ENCODE measurements around the gene NOL6. TPM values are rescaled to one million over a fixed set of nuclear protein-coding genes. Genes with fewer than 3 reads are reported as not detected.

Gene NOL6
- total and polyA plus RNA-seq, 2 of the 8 experiments (the other 6 are each of a cell fraction or from before 2014, with no cell fraction given), result 44.0 to 55.0 TPM

DNA sequence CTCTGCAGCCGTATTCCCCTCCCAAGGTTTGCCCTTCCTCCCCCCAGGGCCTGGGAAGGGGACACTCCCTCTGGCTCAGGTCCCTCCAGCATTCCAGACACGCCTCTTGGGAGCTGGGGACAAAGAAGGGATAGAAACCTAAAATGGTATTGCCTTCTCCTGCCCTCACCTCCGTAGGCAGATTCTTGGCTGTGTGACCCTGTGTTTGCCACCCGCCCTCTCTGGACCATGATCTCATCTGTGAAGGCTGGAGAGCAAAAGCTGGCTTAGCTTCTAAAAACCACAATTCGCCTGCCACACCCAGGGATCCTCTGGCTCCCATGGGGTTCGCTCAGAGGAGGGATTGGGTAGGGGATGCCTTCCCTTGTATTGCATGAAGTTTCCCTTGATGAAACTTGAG, 34.0 kb downstream of the NOL6 start:
- no peak for FAIRE-seq
- POLR2A ChIA-PET (ENCODE audit: partially characterized antibody), result interaction anchor here (1.3 kb wide), 1 partner anchor 14 kb away, joined by 3 read pairs; no protein-coding TSS in a partner anchor
- no peak overlapping the region for H3K4me3 ChIP-seq (ENCODE audit: extremely low read depth in 1 of 4, insufficient read depth in 2 of 4, low read depth in 3 of 4, low read length in 4 of 4)
- no peak for DNase-seq (ENCODE audit: low read depth in 1 of 2, low spot score in 2 of 2)
- 0 out of 2 replicates have a peak overlapping the region, but pooled peaks have one; percentile 65 for H2AK5ac ChIP-seq (ENCODE audit: low read depth, low read length)
- H2BK15ac ChIP-seq (ENCODE audit: low read length), result no peak overlapping the region
- H3K14ac ChIP-seq (ENCODE audit: insufficient read length), result no peak overlapping the region
- H3K4ac ChIP-seq (replicated peaks; ENCODE audit: insufficient read length, low read depth, low read length), result no peak overlapping the region
- H3K4me1 ChIP-seq (replicated peaks in 1 of 4; ENCODE audit: control insufficient read depth in 3 of 4, insufficient read depth in 4 of 4, low read length in 3 of 4), result peaks cover 0 to 14% (median 7%) of the 10 kb centered on the region in 4 experiments; a peak in 3 of 7 replicates
- H4K20me1 ChIP-seq (replicated peaks in 1 of 2; ENCODE audit: control insufficient read depth in 1 of 2, insufficient read depth in 2 of 2, low read length in 2 of 2), result no peaks in the 10 kb centered on the region
- CTCF ChIA-PET (ENCODE audit: partially characterized antibody), result interaction anchor here (1.2 to 9.1 kb wide), 5 partner anchors 12 to 58 kb away, joined by 3 to 63 read pairs (median 6); no protein-coding TSS in a partner anchor
- H4K5ac ChIP-seq (ENCODE audit: insufficient read length, low read depth, low read length), result no peak overlapping the region
- no peak overlapping the region for H2BK12ac ChIP-seq (ENCODE audit: low read depth, low read length)
- no peak overlapping the region for H3K18ac ChIP-seq (ENCODE audit: extremely low read depth, low read length)
- no peak overlapping the region for H3K4me2 ChIP-seq (ENCODE audit: insufficient read depth in 1 of 2, low read depth in 2 of 2, low read length in 2 of 2)
- no peak overlapping the region for H2BK120ac ChIP-seq (replicated peaks; ENCODE audit: low read depth, low read length)
- H3K56ac ChIP-seq (replicated peaks; ENCODE audit: insufficient read length, low read depth, low read length), result no peak overlapping the region
- H3K79me2 ChIP-seq (ENCODE audit: control insufficient read depth in 1 of 2, insufficient read depth in 2 of 2, low read length in 2 of 2), result no peaks in the 10 kb centered on the region
- no peak for TF ChIP-seq CREB1 (IDR thresholded peaks at IDR 0.05)
- TF ChIP-seq FOSL1 (IDR thresholded peaks at IDR 0.05; ENCODE audit: insufficient read depth, low read depth, low read length), result no peak
- TF ChIP-seq EGR1 (IDR thresholded peaks at IDR 0.05; ENCODE audit: borderline replicate concordance, low read depth, low read length), result no peak
- no peak for TF ChIP-seq NRF1 (IDR thresholded peaks at IDR 0.05; ENCODE audit: low read depth, low read length)
- no peak for TF ChIP-seq PHF8 (conservative IDR thresholded peaks at IDR 0.05; ENCODE audit: low read depth, low read length)
- TF ChIP-seq SIRT6 (IDR thresholded peaks at IDR 0.05; ENCODE audit: low read length), result no peak
- TF ChIP-seq CTCF (IDR thresholded peaks at IDR 0.05; ENCODE audit: control extremely low read depth in 1 of 3, insufficient read depth in 1 of 3, low read depth in 1 of 3, low read length in 3 of 3), result no peak
- no peak for TF ChIP-seq EZH2 (IDR thresholded peaks at IDR 0.05; ENCODE audit: low read depth, low read length, severe bottlenecking)
- TF ChIP-seq RXRA (IDR thresholded peaks at IDR 0.05; ENCODE audit: insufficient read depth, low read depth, low read length), result no peak
- TF ChIP-seq SIX5 (IDR thresholded peaks at IDR 0.05; ENCODE audit: low read depth, low read length), result no peak
- no peak for TF ChIP-seq JUND (IDR thresholded peaks at IDR 0.05; ENCODE audit: low read length)
- TF ChIP-seq TEAD4 (IDR thresholded peaks at IDR 0.05; ENCODE audit: low read depth, low read length), result no peak
- 84% methylated on average over 6 of the region's 6 CpGs; no CpG with 5 or more reads in 1 of the 2 experiments for WGBS, 2 experiments (ENCODE audit: extremely low coverage in 1 of 2, insufficient coverage in 1 of 2, insufficient read length in 1 of 2, insufficient replicate concordance in 2 of 2, low coverage in 1 of 2, low lambda C conversion rate in 2 of 2, missing lambda C conversion rate in 1 of 2)
- no peaks in the 10 kb centered on the region for H3K23me2 ChIP-seq (ENCODE audit: low read depth, low read length)
- peak overlapping the region; percentile 48; the same call in 1 of the 2 replicates for H2BK20ac ChIP-seq (ENCODE audit: low read length)
- no peaks in the 10 kb centered on the region for H3K9me3 ChIP-seq (ENCODE audit: insufficient read depth in 2 of 2, low read depth in 1 of 2, low read length in 1 of 2)
- no peak overlapping the region for H4K91ac ChIP-seq (replicated peaks; ENCODE audit: insufficient read length, low read length)
- no peak overlapping the region for H2BK5ac ChIP-seq (ENCODE audit: low read depth, low read length)
- no peak overlapping the region for H3K23ac ChIP-seq (ENCODE audit: insufficient read length)
- no peak overlapping the region for H2AFZ ChIP-seq (ENCODE audit: low read length)
- no peak overlapping the region; the same call in 1 of the 2 replicates for H4K8ac ChIP-seq (ENCODE audit: extremely low read depth, insufficient read depth, low read length)
- H3K36me3 ChIP-seq (ENCODE audit: control insufficient read depth in 2 of 4, insufficient read depth in 4 of 4, low read length in 3 of 4), result no peaks in the 10 kb centered on the region
- no peaks in the 10 kb centered on the region; a peak in 1 of 7 replicates for H3K27me3 ChIP-seq (replicated peaks in 1 of 4; ENCODE audit: control insufficient read depth in 3 of 4, extremely low read depth in 1 of 4, insufficient read depth in 3 of 4, low read length in 3 of 4)
- no peak overlapping the region for H3K9ac ChIP-seq (replicated peaks in 1 of 4; ENCODE audit: extremely low read depth in 1 of 4, low read depth in 3 of 4, low read length in 3 of 4)
- no peak overlapping the region for H3K27ac ChIP-seq (ENCODE audit: low read depth, low read length)
- H3K79me1 ChIP-seq (ENCODE audit: low read depth, low read length), result no peaks in the 10 kb centered on the region
